Caco-2 (cell line): ENCODE measurements around the gene CYP4F3. TPM values are rescaled to one million over a fixed set of nuclear protein-coding genes. Genes with fewer than 3 reads are reported as not detected.

Experiments used
- BruUV-seq: library from RNA; stranded (reverse); fragments of 400-500 nt; replicated peaks from 2 replicates; lab custom pipeline; 2021; lab: Mats Ljungman, UMichigan
- CTCF ChIA-PET: fragments of 300-600 bp; sonication (Branson Sonifier 250); formaldehyde crosslinking; loops from one replicate; lab custom pipeline; 2022; ENCODE audit warnings: antibody characterized with exemption; lab: Charles Lee
- POLR2A ChIA-PET: fragments of 300-600 bp; sonication (Branson Sonifier 250); formaldehyde crosslinking; loops from one replicate; lab custom pipeline; 2022; ENCODE audit warnings: antibody characterized with exemption; lab: Charles Lee
- DNase-seq, 2 experiments: peaks; one replicate each; pipeline versions ENCODE4 v3.0.0 to v3.0.0-alpha.2; 2020 to 2022
- H3K27me3 ChIP-seq: replicated peaks from 2 replicates; pipeline ENCODE4 v1.6.0; 2011; ENCODE audit warnings: low read length; ENCODE audit not compliant: control insufficient read depth, insufficient read depth
- H3K36me3 ChIP-seq: 2 replicates; pipeline ENCODE4 v1.5.1; 2011; ENCODE audit warnings: low read length; ENCODE audit not compliant: control insufficient read depth, insufficient read depth
- H3K4me1 ChIP-seq: fragments of 250-450 bp; sonication (Bioruptor Pico); 2 replicates; pipeline ENCODE4 v1.5.1; 2020; ENCODE audit warnings: mild to moderate bottlenecking
- H3K4me3 ChIP-seq: 2 replicates; pipeline ENCODE4 v1.5.1; 2011; ENCODE audit warnings: low read depth, mild to moderate bottlenecking, control low read depth, low read length
- H3K9me3 ChIP-seq: fragments of 250-450 bp; sonication (Bioruptor Pico); 2 replicates; pipeline ENCODE4 v1.5.1; 2020; ENCODE audit warnings: mild to moderate bottlenecking, moderate library complexity
- H3K27ac Mint-ChIP-seq: one replicate; pipeline ENCODE4 v1.8.0; 2022; ENCODE audit warnings: mixed read lengths; ENCODE audit not compliant: unreplicated experiment
- H3K27me3 Mint-ChIP-seq: one replicate; pipeline ENCODE4 v1.8.0; 2022; ENCODE audit warnings: mixed read lengths; ENCODE audit not compliant: insufficient read depth, unreplicated experiment
- H3K36me3 Mint-ChIP-seq: one replicate; pipeline ENCODE4 v1.8.0; 2022; ENCODE audit warnings: mild to moderate bottlenecking, mixed read lengths; ENCODE audit not compliant: insufficient read depth, unreplicated experiment
- H3K4me1 Mint-ChIP-seq: one replicate; pipeline ENCODE4 v1.8.0; 2022; ENCODE audit warnings: low read depth, mixed read lengths; ENCODE audit not compliant: unreplicated experiment
- H3K4me3 Mint-ChIP-seq: one replicate; pipeline ENCODE4 v1.8.0; 2022; ENCODE audit warnings: mild to moderate bottlenecking, moderate library complexity, mixed read lengths; ENCODE audit not compliant: unreplicated experiment
- H3K9me3 Mint-ChIP-seq: one replicate; pipeline ENCODE4 v1.8.0; 2022; ENCODE audit warnings: mixed read lengths; ENCODE audit not compliant: unreplicated experiment
- intact Hi-C: fragments of 100-400 bp; cut with micrococcal nuclease; formaldehyde crosslinking; loops from one replicate; pipeline ENCODE4 v1.10.0; 2022; ENCODE audit not compliant: unreplicated experiment
- total RNA-seq: library from RNA; stranded (reverse); gene quantifications from 2 replicates; pipeline ENCODE4 v1.2.3, GENCODE V29; 2022
- TF ChIP-seq, protein P1 (sequence below), 2 experiments: fragments of 200-600 bp in 1 of 2; IDR thresholded peaks; 1 replicate in 1 of 2; 2 replicates in 1 of 2; pipeline versions ENCODE4 v1.5.1 to v1.8.0; 2011 to 2022; ENCODE audit warnings: antibody characterized with exemption in 1 of 2, control low read depth in 1 of 2, inconsistent platforms in 1 of 2, low read depth in 1 of 2, low read length in 1 of 2, mild to moderate bottlenecking in 1 of 2, moderate library complexity in 1 of 2; ENCODE audit not compliant: insufficient read depth in 1 of 2, severe bottlenecking in 1 of 2, unreplicated experiment in 1 of 2

Gene CYP4F3
- total RNA-seq, 1 experiment from 2014 or later: 0.93 TPM

DNA sequence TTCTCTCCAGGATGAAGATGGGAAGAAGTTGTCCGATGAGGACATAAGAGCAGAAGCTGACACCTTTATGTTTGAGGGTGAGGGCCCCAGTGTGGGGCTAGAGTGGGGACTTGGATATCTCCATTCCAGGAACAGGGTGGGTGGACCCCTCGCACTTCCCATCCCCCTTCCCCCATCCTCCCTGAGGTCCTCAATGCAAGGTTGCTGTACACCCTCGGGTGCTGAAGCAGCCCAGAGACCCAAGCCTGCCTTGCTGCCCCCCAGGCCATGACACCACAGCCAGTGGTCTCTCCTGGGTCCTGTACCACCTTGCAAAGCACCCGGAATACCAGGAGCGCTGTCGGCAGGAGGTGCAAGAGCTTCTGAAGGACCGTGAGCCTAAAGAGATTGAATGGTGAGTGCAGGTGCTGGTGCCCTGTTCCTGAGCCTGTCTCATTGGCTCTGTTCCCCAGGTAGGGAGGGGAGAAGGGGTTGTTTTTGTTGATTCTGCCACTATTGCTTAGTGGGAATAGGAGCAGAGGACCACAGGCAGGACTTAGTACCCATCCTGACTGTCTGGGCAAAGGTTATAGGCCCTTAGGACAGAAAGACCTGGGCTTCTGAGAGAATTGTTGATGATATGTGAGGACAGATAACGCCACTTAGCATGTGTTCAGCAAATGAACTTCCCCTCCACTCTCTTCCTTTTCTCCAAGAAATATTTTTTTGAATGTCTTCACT is 12.0 kb downstream of the CYP4F3 start:
- H3K27me3 ChIP-seq: no peaks in the 10 kb centered on the region
- TF ChIP-seq, protein P1, sequence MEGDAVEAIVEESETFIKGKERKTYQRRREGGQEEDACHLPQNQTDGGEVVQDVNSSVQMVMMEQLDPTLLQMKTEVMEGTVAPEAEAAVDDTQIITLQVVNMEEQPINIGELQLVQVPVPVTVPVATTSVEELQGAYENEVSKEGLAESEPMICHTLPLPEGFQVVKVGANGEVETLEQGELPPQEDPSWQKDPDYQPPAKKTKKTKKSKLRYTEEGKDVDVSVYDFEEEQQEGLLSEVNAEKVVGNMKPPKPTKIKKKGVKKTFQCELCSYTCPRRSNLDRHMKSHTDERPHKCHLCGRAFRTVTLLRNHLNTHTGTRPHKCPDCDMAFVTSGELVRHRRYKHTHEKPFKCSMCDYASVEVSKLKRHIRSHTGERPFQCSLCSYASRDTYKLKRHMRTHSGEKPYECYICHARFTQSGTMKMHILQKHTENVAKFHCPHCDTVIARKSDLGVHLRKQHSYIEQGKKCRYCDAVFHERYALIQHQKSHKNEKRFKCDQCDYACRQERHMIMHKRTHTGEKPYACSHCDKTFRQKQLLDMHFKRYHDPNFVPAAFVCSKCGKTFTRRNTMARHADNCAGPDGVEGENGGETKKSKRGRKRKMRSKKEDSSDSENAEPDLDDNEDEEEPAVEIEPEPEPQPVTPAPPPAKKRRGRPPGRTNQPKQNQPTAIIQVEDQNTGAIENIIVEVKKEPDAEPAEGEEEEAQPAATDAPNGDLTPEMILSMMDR (IDR thresholded peaks at IDR 0.05; ENCODE audit: insufficient read depth in 1 of 2, low read depth in 1 of 2, low read length in 1 of 2, severe bottlenecking in 1 of 2, unreplicated experiment in 1 of 2): no peak
- Mint-ChIP-seq H3K4me3 (no peak overlapping the region), H3K27ac (no peak overlapping the region), H3K36me3 (no peaks in the 10 kb centered on the region), H3K4me1 (no peaks in the 10 kb centered on the region), H3K9me3 (no peaks in the 10 kb centered on the region), H3K27me3 (peaks cover 9% of the 10 kb centered on the region)
- H3K9me3 ChIP-seq: no peaks in the 10 kb centered on the region
- H3K36me3 ChIP-seq: no peaks in the 10 kb centered on the region
- POLR2A ChIA-PET: no interaction called here
- intact Hi-C loops: no loop called here
- no peak overlapping the region for H3K4me3 ChIP-seq
- BruUV-seq: no TSS peak
- no peak for DNase-seq
- H3K4me1 ChIP-seq: no peaks in the 10 kb centered on the region
- CTCF ChIA-PET: no interaction called here

DNA sequence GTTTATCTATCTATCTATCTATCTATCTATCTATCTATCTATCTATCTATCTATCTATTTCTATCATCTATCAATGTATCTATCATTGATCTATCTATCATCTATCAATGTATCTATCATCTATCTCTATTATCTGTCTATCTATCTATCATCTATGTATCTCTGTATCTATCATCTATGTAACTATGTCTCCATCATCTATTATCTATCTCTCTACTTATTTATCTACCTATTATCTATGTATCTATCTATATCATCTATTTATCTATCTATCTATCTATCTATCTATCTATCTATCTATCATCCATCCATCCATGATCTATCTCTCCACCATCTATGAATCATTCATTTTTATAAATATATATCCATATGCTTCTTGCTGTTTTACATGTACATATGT is 15.8 kb downstream of the CYP4F3 start:
- Mint-ChIP-seq H3K36me3 (no peaks in the 10 kb centered on the region), H3K4me3 (no peak overlapping the region), H3K9me3 (no peaks in the 10 kb centered on the region), H3K27me3 (peaks cover 9% of the 10 kb centered on the region), H3K4me1 (no peaks in the 10 kb centered on the region), H3K27ac (no peak overlapping the region)
- no TSS peak for BruUV-seq
- ChIA-PET POLR2A (no interaction called here), CTCF (no interaction called here)
- no peak for DNase-seq
- no peaks in the 10 kb centered on the region for H3K9me3 ChIP-seq
- no peak overlapping the region for H3K4me3 ChIP-seq
- no peaks in the 10 kb centered on the region for H3K4me1 ChIP-seq
- no peaks in the 10 kb centered on the region for H3K36me3 ChIP-seq
- intact Hi-C loops: no loop called here
- H3K27me3 ChIP-seq: no peaks in the 10 kb centered on the region
- TF ChIP-seq, protein P1 (IDR thresholded peaks at IDR 0.05; ENCODE audit: insufficient read depth in 1 of 2, low read depth in 1 of 2, low read length in 1 of 2, severe bottlenecking in 1 of 2, unreplicated experiment in 1 of 2): no peak

DNA sequence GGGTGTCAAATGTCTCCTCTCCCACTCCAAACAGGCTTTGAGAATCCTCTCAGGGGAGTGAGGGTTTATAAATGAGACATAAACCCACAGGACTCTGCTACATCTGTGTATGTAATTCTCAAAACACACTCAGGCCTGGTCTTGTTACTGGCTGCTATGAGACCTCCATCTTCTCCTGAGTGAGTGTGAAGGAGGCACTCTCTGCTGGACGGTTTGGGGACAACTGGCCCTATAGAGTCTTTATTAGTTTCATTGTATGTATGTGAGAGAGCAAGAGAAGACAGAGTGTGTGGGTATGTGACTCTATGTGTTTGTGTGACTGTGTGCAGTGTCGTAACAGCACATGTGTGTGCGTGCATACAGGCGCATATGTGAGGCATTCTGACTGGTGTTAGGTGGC is 22.6 kb downstream of the CYP4F3 start:
- no TSS peak for BruUV-seq
- Histone ChIP-seq H3K4me3 (no peak overlapping the region), H3K9me3 (no peaks in the 10 kb centered on the region), H3K27me3 (no peaks in the 10 kb centered on the region), H3K36me3 (no peaks in the 10 kb centered on the region), H3K4me1 (no peaks in the 10 kb centered on the region)
- Mint-ChIP-seq H3K27ac (no peak overlapping the region), H3K27me3 (no peaks in the 10 kb centered on the region), H3K4me3 (no peak overlapping the region), H3K9me3 (no peaks in the 10 kb centered on the region), H3K4me1 (no peaks in the 10 kb centered on the region), H3K36me3 (no peaks in the 10 kb centered on the region)
- POLR2A ChIA-PET: no interaction called here
- intact Hi-C loops: no loop called here
- TF ChIP-seq, protein P1 (IDR thresholded peaks at IDR 0.05; ENCODE audit: insufficient read depth in 1 of 2, low read depth in 1 of 2, low read length in 1 of 2, severe bottlenecking in 1 of 2, unreplicated experiment in 1 of 2): no peak
- no peak for DNase-seq
- CTCF ChIA-PET: no interaction called here
